ENCODE data around the gene PISD. TPM values are rescaled to one million over a fixed set of nuclear protein-coding genes. Genes with fewer than 3 reads are reported as not detected.

The PISD gene
- total RNA-seq, 1 experiment from 2014 or later: 45.9 TPM

DNA sequence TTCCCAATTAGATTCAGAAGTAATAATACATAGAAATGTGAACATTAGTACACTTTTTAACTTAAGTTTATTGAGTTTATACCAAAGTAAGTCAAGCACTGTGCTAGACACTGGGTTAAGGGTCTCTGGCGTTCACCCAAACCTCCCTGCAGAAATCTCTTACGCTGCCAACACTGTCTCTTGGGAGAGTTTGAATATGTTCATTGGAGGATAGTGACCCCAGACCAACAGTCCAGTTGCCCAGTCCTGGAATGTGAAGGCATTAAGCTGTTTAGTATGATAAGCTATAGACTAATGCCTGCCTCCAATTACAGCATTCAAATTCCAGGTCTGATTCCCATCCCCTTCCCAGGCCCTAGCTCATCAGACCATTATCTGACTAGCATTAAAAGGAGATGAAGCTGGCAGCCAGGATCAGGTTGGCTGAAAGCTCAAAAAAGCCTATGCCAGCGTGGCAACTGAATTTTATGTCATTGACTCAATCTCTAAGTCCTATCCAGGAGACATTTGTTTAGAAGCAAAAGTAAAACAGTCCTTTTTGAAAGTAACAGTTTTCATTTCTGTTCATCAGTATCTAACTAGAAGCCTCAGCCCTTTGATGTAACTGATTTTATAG lies 87.9 kb downstream of the PISD start:
- no peak for DNase-seq
- CTCF ChIA-PET: interaction anchor here (0.7 kb wide), 1 partner anchor 12 kb away, joined by 5 read pairs; no protein-coding TSS in a partner anchor
- no peaks in the 10 kb centered on the region for H3K4me1 Mint-ChIP-seq (ENCODE audit: low read depth, unreplicated experiment)

DNA sequence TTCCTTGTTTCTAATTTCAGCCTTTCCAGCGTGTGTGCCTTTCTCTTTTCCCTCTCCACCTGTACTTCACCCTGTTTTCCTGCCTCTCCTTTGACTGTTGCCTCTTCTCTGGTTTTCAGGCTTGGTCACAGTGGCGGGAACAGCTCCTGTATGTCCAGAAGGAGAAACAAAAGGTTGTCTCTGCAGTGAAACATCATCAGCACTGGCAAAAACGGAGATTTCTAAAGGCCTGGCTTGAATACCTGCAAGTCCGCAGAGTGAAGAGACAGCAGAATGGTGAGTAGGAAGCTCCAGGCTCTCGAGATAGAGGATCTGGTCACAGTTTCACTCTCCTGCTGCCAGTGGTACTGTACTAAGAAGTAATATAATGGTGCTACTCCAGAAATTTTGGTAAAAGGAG lies 89.1 kb downstream of the PISD start:
- no TSS peak for BruUV-seq (replicated peaks)
- no peaks in the 10 kb centered on the region for H3K27me3 Mint-ChIP-seq (ENCODE audit: unreplicated experiment)

More for the DNA sequence above, 87.9 kb downstream of the PISD start:
- Mint-ChIP-seq H3K36me3 (ENCODE audit: insufficient read depth, unreplicated experiment) (peaks cover 8% of the 10 kb centered on the region), H3K27me3 (ENCODE audit: unreplicated experiment) (no peaks in the 10 kb centered on the region), H3K9me3 (ENCODE audit: low read depth, unreplicated experiment) (no peaks in the 10 kb centered on the region), H3K4me3 (ENCODE audit: low read depth, unreplicated experiment) (no peak overlapping the region), H3K27ac (ENCODE audit: unreplicated experiment) (no peak overlapping the region)
- intact Hi-C loops (cut with micrococcal nuclease; ENCODE audit: unreplicated experiment): no loop called here
- BruUV-seq (replicated peaks): no TSS peak
- TF ChIP-seq CTCF (IDR thresholded peaks at IDR 0.05; ENCODE audit: unreplicated experiment): no peak

DNA sequence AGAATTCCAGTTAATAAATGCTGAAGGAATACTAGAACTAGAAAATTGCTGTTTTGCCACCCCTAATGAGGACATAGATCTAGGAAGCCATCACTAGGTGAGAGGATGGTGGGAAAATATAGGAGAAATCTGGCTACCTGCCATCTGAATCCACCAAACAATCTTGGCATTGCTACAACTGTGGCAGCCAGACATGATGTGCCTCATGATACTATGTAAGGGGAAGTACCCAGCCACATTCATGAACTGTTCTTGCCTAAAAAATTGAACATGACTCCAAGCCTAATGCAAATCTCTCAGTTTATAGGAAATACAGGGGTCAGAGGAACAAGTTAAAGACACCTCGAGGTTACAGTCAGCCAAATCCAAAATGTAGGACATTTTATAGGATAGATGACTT lies 92.9 kb downstream of the PISD start:
- H3K4me1 Mint-ChIP-seq (ENCODE audit: low read depth, unreplicated experiment): no peaks in the 10 kb centered on the region
- no TSS peak for BruUV-seq (replicated peaks)
- intact Hi-C loops (cut with micrococcal nuclease; ENCODE audit: unreplicated experiment): no loop called here
- H3K4me3 Mint-ChIP-seq (ENCODE audit: low read depth, unreplicated experiment): no peak overlapping the region
- CTCF ChIA-PET: no interaction called here
- no peak overlapping the region for H3K27ac Mint-ChIP-seq (ENCODE audit: unreplicated experiment)
- no peaks in the 10 kb centered on the region for H3K36me3 Mint-ChIP-seq (ENCODE audit: insufficient read depth, unreplicated experiment)
- no peak for DNase-seq
- no peaks in the 10 kb centered on the region for H3K27me3 Mint-ChIP-seq (ENCODE audit: unreplicated experiment)
- no peaks in the 10 kb centered on the region for H3K9me3 Mint-ChIP-seq (ENCODE audit: low read depth, unreplicated experiment)
- TF ChIP-seq CTCF (IDR thresholded peaks at IDR 0.05; ENCODE audit: unreplicated experiment): no peak

More for the DNA sequence above, 89.1 kb downstream of the PISD start:
- no peak for DNase-seq
- no peak for TF ChIP-seq CTCF (IDR thresholded peaks at IDR 0.05; ENCODE audit: unreplicated experiment)
- no peak overlapping the region for H3K27ac Mint-ChIP-seq (ENCODE audit: unreplicated experiment)
- intact Hi-C loops (cut with micrococcal nuclease; ENCODE audit: unreplicated experiment): no loop called here
- H3K4me1 Mint-ChIP-seq (ENCODE audit: low read depth, unreplicated experiment): no peaks in the 10 kb centered on the region
- H3K9me3 Mint-ChIP-seq (ENCODE audit: low read depth, unreplicated experiment): no peaks in the 10 kb centered on the region
- no peak overlapping the region for H3K4me3 Mint-ChIP-seq (ENCODE audit: low read depth, unreplicated experiment)
- peaks cover 7% of the 10 kb centered on the region for H3K36me3 Mint-ChIP-seq (ENCODE audit: insufficient read depth, unreplicated experiment)
- CTCF ChIA-PET: no interaction called here

Small RNA genes lying within 50 kb of the gene (microRNA-seq; reads per million reads assigned to microRNA genes)
- not detected for gene MIR7109

Other genes with a start within 250 kb of the PISD start
- 27.3 and 32.0 TPM in 2 replicates for gene EIF4ENIF1, start 172.4 kb downstream of the PISD start, total RNA-seq (2022)
- gene SFI1, start 165.7 kb downstream of the PISD start, total RNA-seq (2022): 59.2 and 61.4 TPM in 2 replicates
- 56.3 and 60.5 TPM in 2 replicates for gene PRR14L, start 87.9 kb upstream of the PISD start, total RNA-seq (2022)
- gene DEPDC5, start 91.8 kb upstream of the PISD start, total RNA-seq (2022): 27.3 and 33.1 TPM in 2 replicates